WERI-Rb-1 (cell line): ENCODE results near the gene TAAR8.

Experiments used
- DNase-seq: peaks from one replicate; pipeline ENCODE4 v3.0.0-alpha.2; 2020
- H3K27ac ChIP-seq: fragments of 250-450 bp; sonication (Bioruptor Pico); 2 replicates; pipeline ENCODE4 v1.5.1; 2020; ENCODE audit warnings: mild to moderate bottlenecking, moderate library complexity
- H3K27me3 ChIP-seq: fragments of 250-450 bp; sonication (Bioruptor Pico); 2 replicates; pipeline ENCODE4 v1.5.1; 2021; ENCODE audit warnings: mild to moderate bottlenecking, low read depth, moderate library complexity; ENCODE audit not compliant: insufficient read depth, severe bottlenecking
- H3K36me3 ChIP-seq: fragments of 250-450 bp; sonication (Bioruptor Pico); 2 replicates; pipeline ENCODE4 v1.5.1; 2020; ENCODE audit warnings: mild to moderate bottlenecking, moderate library complexity
- H3K4me3 ChIP-seq: 2 replicates; pipeline ENCODE4 v1.5.1; 2011; ENCODE audit warnings: low read depth, mild to moderate bottlenecking, control low read depth, low read length
- H3K9me3 ChIP-seq: fragments of 250-450 bp; sonication (Bioruptor Pico); 2 replicates; pipeline ENCODE4 v1.5.1; 2021; ENCODE audit warnings: mild to moderate bottlenecking, moderate library complexity; ENCODE audit not compliant: severe bottlenecking
- TF ChIP-seq, protein P1 (sequence below): IDR thresholded peaks from 2 replicates; pipeline ENCODE4 v1.5.1; 2011; ENCODE audit warnings: low read depth, mild to moderate bottlenecking, control low read depth, inconsistent platforms, low read length

The TAAR8 gene, protein sequence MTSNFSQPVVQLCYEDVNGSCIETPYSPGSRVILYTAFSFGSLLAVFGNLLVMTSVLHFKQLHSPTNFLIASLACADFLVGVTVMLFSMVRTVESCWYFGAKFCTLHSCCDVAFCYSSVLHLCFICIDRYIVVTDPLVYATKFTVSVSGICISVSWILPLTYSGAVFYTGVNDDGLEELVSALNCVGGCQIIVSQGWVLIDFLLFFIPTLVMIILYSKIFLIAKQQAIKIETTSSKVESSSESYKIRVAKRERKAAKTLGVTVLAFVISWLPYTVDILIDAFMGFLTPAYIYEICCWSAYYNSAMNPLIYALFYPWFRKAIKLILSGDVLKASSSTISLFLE

DNA sequence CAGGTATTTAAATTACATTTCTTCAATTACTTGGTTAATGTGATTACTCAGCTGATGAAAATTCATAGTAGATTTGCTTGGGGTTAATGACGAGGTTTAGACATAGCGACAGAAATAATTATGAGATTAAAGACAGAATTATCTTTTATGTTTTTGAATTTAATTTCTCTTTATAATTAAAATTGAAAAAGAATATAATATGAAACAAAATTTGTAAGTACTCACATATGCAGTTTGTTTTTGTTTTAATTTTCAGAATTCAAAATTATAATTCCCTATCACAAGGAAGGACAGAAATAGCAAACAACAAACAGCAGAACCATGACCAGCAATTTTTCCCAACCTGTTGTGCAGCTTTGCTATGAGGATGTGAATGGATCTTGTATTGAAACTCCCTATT, at the start of gene TAAR8:
TSS of gene TAAR8 (plus strand) at position 301 of the 400 bp plus-strand sequence. CDS start at position 322, 21 bp downstream.
- peaks cover 60% of the 10 kb centered on the region for H3K27me3 ChIP-seq
- TF ChIP-seq, protein P1, sequence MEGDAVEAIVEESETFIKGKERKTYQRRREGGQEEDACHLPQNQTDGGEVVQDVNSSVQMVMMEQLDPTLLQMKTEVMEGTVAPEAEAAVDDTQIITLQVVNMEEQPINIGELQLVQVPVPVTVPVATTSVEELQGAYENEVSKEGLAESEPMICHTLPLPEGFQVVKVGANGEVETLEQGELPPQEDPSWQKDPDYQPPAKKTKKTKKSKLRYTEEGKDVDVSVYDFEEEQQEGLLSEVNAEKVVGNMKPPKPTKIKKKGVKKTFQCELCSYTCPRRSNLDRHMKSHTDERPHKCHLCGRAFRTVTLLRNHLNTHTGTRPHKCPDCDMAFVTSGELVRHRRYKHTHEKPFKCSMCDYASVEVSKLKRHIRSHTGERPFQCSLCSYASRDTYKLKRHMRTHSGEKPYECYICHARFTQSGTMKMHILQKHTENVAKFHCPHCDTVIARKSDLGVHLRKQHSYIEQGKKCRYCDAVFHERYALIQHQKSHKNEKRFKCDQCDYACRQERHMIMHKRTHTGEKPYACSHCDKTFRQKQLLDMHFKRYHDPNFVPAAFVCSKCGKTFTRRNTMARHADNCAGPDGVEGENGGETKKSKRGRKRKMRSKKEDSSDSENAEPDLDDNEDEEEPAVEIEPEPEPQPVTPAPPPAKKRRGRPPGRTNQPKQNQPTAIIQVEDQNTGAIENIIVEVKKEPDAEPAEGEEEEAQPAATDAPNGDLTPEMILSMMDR = no peak
- H3K4me3 ChIP-seq = no peak within 1 kb of the TSS
- no peaks in the 10 kb centered on the region for H3K36me3 ChIP-seq
- no peak for DNase-seq
- H3K27ac ChIP-seq = no peak within 1 kb of the TSS
- H3K9me3 ChIP-seq = no peaks in the 10 kb centered on the region

DNA sequence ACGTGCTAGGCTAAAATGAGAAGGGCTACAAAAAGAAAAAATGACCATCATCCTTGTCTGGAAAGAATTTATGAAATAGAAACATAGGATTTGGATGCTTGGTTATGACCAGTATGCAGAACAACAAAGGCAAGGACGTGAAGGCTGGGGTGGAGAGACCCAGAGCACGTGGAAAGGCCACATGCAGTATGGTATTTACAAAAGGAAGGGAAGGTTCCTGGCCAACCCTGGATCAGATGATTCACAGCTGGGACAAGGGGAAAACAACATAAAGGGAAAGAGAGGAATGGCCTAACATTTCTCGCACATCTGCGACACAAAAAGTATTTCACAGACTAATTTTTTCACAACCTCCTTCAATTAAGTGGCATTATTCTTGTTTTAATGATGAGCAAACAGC, 47.7 kb upstream of the TAAR8 start:
- no peak for DNase-seq
- H3K27ac ChIP-seq = no peak overlapping the region
- no peaks in the 10 kb centered on the region for H3K27me3 ChIP-seq
- H3K36me3 ChIP-seq = no peaks in the 10 kb centered on the region
- TF ChIP-seq, protein P1 = no peak
- no peak overlapping the region for H3K4me3 ChIP-seq
- no peaks in the 10 kb centered on the region for H3K9me3 ChIP-seq

DNA sequence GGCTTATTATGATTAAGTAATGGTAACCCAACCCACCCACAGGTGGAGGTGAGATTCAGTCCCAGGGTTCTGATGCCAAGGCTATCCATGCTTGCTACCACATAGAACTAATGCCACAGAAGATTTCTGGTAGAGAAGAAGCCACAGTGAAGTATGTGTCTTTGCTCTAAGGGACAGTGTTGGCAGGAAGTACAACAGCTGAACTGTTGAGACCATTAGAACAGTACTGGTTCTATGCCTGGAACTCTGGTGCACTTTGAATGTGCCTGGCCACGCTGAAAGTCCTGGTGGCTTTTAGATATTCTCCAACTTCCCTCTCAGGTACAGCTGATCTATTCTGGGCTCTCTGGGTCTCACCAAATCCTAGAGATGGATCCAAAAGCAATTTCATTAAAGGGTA, 47.3 kb upstream of the TAAR8 start:
- Histone ChIP-seq H3K9me3 (no peaks in the 10 kb centered on the region), H3K27ac (no peak overlapping the region), H3K4me3 (no peak overlapping the region), H3K36me3 (no peaks in the 10 kb centered on the region), H3K27me3 (no peaks in the 10 kb centered on the region)
- DNase-seq = no peak
- TF ChIP-seq, protein P1 = no peak

DNA sequence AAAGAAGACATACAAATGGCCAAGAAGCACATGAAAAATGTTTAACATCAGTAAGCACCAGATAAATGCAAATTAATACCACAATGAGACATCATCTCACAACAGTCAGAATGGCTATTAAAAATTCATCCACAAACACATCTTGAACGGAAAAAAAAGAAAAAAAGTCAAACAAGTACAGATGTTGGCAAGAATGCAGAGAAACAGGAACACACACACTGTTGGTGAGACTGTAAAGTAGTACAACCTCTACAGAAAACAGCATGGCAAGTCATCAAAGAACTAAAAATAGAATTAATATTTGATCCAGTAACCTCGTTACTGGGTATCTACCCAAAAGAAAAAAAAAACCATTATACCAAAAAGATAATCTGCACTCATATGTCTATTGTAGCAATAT, 46.0 kb upstream of the TAAR8 start:
- no peak overlapping the region for H3K27ac ChIP-seq
- H3K36me3 ChIP-seq = no peaks in the 10 kb centered on the region
- H3K27me3 ChIP-seq = no peaks in the 10 kb centered on the region
- H3K4me3 ChIP-seq = no peak overlapping the region
- TF ChIP-seq, protein P1 = no peak
- DNase-seq = no peak
- no peaks in the 10 kb centered on the region for H3K9me3 ChIP-seq

DNA sequence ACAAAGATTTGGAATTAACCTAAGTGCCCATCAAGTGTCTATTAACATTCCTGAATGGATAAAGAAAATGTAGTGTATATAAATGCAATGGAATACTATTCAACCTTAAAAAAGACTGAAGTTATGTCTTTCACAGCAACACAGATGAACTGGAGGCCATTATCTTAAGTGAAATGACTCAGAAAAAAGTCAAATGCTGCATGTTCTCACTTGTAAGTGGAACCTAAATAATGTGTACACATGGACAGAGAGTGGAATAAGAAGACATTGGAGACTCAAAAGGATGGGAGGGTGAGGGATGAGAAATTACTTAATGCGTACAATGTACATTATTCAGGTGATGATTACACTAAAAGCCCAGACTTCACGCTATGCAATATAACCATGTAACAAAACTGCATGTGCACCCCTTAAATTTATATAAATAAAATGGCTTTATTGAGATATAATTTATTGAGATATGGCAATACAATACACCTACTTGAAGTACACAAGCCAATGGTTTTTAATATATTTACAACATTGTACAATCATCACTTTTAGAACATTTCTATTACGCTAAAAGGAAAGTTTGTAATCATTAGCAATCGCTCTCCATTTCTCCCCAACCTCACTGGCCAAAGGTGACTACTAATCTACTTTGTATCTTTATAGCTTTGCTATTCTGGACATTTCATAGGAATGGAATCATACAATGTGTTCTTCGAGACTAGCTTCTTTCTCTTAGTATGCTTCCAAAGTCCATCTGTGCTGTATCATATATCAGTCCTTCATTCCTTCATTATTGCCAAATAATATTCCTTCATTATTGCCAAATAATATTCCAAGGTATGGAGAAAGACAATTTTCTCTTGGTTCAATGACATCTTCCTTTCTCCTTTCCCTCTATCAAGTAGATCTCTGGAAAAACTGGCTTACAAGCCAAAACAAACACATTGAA, 45.3 kb upstream of the TAAR8 start:
- no peak for DNase-seq
- Histone ChIP-seq H3K4me3 (no peak overlapping the region), H3K27ac (no peak overlapping the region), H3K36me3 (no peaks in the 10 kb centered on the region), H3K9me3 (no peaks in the 10 kb centered on the region), H3K27me3 (no peaks in the 10 kb centered on the region)
- TF ChIP-seq, protein P1 = no peak
